GM12874 (cell line): ENCODE data around the gene VILL.

Experiments used
- CTCF ChIP-seq: IDR thresholded peaks from 2 replicates; pipeline ENCODE4 v1.5.1; 2011; ENCODE audit warnings: low read depth, mild to moderate bottlenecking, control low read depth, low read length, moderate library complexity; ENCODE audit not compliant: insufficient read depth

Gene VILL

GRCh38 chr3:38028621-38029361, 38.2 kb downstream of the VILL start:
- TF ChIP-seq CTCF = no peak

GRCh38 chr3:38029400-38030125, 39.0 kb downstream of the VILL start, which contains the start of gene PLCD1:
PLCD1 (minus strand) TSS chr3:38029642; CDS start chr3:38029539, 103 bp downstream.
- no peak for TF ChIP-seq CTCF

DNA sequence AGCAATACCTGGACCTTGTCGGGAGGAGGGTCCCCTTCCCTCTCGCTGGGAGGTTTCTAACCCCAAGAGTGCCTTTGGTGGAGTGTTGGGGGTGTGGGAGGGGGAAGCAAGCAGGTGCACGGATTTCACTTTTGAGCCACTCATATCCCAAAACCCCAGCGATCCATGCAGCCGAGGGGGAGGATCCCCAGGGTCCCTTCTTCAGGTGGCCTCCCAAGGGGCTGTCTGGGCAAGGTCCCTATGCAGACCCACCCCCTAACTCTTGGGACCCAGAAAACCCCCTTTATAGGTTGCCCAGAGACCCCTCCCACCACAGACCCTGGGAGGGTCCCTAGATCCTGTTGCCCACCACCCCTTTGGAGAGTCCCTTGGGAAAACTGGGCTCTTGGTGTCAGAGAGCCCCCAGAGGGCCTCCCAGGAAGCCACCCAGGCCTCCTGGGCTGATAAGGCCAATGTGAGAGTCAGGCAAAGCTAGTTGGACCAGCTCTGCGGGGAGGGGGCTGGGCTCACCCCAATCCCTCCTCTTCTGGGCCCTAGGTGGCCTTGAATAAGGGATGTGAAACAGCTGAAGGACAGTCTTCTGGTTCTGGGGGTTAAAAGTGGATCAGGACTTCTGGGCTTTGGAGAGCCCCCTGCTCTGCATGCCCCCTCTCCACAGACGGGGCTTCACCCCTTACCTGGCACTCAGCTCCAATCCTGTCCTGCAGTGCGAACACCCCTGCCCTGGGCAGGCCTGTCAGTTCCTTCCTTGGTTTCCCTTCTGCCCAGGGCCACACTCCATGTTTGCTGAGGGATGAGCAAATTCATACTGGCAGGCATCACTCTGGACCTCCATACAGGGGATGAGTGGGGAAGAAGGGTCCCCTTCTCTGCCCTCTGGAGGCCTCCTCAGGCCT, 39.8 kb downstream of the VILL start:
- TF ChIP-seq CTCF = no peak

DNA sequence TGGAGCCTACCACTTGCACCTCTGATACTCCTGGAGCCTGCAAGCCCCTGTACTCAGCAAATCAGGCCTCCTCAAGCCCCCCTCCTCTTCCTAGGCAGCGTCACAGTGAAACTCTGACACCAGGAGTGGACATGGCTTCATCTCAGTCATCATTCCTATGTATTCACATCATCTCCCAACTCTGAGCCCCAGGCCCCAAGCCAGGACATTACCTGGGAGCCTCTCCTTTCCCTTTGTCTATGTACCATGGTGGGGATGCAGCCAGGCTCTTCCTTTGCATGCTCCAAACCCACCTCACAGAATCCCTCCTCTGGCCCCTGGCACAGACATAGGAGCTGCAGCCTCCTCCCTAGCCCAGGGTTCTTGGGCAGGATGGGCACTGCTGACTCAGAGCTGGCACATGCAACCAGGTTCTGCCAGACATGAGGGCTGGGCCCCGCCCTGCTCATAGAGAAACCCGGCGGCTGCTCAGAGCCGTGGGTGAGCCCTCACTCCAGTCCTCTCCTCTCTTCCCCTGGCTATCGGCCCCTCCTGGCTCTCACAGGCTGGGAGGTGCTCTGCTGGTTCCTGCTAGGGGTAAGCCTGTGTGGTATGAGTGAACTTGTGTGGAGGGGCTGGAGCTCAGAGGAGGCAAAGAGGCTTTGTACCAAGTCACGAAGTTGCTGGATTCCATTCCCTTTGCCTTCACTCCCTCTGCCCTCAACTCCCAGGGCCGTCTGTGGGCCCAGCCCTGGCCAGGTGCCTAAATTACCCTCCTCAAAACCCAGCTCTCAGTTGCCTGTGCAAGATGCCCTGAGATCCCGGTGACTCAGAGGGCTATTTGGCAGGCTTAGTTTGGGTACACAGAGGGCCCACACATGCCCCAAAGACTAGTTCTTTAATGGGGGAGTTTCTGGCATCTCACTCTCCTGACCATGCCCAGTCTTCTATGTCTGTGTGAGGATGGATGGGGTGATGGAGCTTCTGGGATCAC, 40.7 kb downstream of the VILL start:
- TF ChIP-seq CTCF = no peak

DNA sequence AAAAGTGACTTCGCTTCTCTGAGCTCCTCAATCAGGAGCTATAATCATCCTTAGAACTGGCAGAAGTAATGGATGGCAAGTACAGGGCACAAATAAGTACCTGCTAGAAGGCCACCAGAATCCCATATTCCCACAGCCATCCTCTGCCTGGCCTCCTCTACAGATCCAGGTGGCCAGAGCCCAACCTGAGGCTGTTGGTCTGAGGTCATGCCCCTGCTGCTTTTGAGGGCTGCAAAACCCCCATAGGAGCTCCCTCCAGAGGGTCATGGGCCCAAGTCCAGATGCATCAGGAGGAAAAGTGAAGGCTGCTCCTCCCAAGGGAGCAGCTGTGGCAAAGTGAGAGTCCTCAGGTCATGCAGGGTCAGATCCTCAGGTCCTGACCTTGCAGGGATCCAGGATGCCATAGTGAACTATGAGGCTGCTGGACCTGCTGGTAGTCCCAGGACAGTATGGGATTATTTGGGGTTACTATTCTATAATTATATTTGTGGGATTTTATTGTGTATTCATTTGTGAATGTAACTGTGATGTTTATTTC, 41.8 kb downstream of the VILL start:
- TF ChIP-seq CTCF = no peak

DNA sequence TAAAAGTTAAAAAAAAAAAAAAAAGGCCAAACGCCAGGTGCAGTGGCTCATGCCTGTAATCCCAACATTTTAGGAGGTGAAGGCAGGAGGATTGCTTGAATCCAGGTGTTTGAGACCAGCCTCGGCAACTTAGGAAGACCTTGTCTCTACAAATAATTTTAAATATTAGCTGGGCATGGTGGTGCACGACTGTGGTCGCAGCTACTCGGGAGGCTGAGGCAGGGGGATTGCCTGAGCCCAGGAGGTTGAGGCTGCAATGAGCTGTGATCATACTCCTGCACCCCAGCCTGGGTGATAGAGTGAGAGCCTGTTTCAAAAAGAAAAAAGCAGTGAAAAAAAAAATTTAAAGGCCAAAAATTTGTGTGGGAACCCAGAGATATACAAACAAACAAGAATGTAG, 45.7 kb downstream of the VILL start:
- no peak for TF ChIP-seq CTCF
